Measurements from ENCODE around the gene LBX2.

Gene LBX2

DNA sequence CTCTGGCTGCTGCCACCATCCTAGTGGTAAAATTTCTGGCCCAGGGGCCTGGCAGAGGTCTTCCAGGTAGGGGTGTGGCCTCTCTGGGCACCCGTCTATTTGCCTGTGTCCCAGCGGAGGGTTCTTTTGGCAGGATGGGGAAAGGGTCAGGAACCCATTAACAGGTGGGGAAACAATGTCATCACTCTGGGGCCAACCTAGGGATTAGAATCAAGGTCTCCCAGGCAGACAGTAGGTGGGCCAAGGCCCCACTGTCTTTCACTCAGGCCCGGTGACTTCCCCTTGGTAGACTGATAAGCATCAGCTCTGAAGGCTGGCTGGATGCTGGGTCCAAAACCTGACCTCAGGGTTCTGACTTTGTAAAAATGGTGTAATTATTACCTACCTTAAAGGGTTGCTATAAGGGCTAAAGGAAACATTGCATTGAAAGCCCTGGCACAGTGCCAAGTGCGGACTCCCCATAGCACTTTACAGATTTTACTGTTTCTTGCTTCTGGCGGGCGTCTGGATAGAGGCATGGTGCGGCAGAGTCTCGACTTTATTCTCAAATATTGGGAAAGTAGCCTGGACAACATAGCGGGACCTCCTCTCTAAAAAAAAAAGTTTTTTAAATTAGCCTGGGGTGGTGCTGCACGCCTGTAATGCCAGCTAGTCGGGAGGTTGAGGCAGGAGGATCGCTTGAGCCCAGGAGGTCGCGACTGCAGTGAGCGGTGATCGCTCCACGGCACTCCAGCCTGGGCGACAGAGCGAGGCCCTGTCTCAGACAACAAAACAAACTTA, 2.2 kb downstream of the LBX2 start:
- no peak for DNase-seq (ENCODE audit: low spot score)
- in situ Hi-C loops (cut with MboI; ENCODE audit: low sequenced_read_pairs, unreplicated experiment): loop anchor here (25.0 kb wide), 1 partner anchor 365 kb away; no protein-coding TSS in a partner anchor

DNA sequence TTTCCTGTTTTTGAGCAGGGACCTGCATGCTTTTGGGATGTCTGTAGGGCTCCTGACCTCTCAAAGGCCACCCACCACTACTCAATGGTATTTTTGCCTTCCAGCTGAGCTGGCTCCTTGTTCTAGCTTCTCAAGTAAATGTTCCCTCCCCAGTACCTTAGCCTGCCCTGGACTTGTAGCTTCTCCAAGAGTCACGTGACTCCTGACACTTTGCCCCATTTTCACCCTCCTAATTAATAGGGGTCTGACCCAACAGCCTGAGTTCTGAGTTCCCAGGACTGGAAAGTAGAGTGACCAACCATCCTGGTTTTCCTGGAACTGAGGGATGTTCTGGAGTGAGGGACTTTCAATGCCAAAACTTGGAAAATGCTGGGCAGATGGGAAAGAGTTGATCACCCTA, 4.0 kb downstream of the LBX2 start:
- TF ChIP-seq, protein P1, sequence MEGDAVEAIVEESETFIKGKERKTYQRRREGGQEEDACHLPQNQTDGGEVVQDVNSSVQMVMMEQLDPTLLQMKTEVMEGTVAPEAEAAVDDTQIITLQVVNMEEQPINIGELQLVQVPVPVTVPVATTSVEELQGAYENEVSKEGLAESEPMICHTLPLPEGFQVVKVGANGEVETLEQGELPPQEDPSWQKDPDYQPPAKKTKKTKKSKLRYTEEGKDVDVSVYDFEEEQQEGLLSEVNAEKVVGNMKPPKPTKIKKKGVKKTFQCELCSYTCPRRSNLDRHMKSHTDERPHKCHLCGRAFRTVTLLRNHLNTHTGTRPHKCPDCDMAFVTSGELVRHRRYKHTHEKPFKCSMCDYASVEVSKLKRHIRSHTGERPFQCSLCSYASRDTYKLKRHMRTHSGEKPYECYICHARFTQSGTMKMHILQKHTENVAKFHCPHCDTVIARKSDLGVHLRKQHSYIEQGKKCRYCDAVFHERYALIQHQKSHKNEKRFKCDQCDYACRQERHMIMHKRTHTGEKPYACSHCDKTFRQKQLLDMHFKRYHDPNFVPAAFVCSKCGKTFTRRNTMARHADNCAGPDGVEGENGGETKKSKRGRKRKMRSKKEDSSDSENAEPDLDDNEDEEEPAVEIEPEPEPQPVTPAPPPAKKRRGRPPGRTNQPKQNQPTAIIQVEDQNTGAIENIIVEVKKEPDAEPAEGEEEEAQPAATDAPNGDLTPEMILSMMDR (IDR thresholded peaks at IDR 0.05; ENCODE audit: borderline replicate concordance, control extremely low read depth, extremely low read depth, insufficient read depth, missing control alignments): no peak
- in situ Hi-C loops (cut with MboI; ENCODE audit: low sequenced_read_pairs, unreplicated experiment): loop anchor here (25.0 kb wide), 1 partner anchor 367 kb away; no protein-coding TSS in a partner anchor

More for the DNA sequence above, 2.2 kb downstream of the LBX2 start:
- TF ChIP-seq, protein P1 (IDR thresholded peaks at IDR 0.05; ENCODE audit: borderline replicate concordance, control extremely low read depth, extremely low read depth, insufficient read depth, missing control alignments): no peak

DNA sequence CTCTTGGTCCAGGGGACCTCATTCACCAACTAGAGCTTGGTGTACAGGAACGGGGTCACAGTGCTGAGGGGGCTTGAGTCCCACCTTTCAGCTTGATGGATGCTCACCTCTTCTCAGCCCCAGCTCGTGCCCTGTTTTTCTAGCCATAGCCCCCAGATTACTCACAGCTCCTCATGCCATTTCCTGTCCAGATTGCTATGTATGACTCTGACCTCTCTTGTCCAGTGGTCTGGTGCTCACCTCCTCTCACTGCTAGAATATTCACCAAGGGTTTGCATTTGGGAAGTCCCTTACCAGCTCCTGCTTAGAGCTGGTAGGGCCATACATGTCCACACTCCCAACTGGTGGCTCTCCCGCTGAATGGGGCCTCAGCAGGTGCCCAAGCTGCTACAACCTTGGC, 5.9 kb downstream of the LBX2 start:
- no peak for DNase-seq (ENCODE audit: low spot score)
- TF ChIP-seq, protein P1 (IDR thresholded peaks at IDR 0.05; ENCODE audit: borderline replicate concordance, control extremely low read depth, extremely low read depth, insufficient read depth, missing control alignments): no peak
- in situ Hi-C loops (cut with MboI; ENCODE audit: low sequenced_read_pairs, unreplicated experiment): loop anchor here (25.0 kb wide), 1 partner anchor 369 kb away; no protein-coding TSS in a partner anchor

More for the DNA sequence above, 4.0 kb downstream of the LBX2 start:
- no peak for DNase-seq (ENCODE audit: low spot score)

DNA sequence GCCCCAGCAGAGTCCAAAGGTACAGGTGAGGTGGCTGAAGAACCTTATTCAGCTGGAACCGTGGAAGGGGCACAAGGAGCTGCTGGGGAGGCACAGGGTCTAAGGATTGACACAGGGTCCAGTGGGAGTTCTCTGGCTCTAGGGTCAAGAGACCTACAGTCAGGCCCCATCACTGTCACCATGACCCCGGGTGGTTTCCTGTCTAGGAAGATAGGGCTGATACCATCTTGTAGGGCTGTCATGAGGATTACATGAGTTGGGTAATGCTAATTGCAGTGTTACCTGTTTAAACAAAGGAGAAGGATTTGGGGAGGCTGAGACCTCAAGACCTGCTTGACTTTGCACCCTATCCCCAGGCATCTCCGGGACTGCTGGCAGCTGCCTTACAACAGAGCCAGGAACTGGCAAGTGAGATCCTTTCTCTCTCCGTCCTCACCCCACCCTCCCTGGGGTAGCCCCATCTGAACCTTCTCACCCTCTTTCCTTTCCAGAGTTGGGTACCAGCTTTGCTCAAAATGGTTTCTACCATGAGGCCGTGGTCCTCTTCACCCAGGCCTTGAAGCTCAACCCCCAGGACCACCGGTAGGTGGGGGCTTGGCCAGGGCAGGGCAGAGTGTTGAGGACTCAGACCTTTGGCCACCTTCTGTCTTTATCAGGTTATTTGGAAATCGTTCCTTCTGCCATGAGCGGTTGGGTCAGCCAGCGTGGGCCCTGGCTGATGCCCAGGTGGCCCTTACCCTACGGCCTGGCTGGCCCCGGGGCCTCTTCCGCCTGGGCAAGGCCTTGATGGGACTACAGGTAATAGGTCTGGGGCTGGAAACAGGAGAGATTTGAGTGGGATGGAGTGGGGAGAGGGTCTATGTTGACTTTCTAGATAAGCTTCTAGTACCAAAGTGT, 7.5 kb downstream of the LBX2 start:
- TF ChIP-seq, protein P1 (IDR thresholded peaks at IDR 0.05; ENCODE audit: borderline replicate concordance, control extremely low read depth, extremely low read depth, insufficient read depth, missing control alignments): no peak
- no peak for DNase-seq (ENCODE audit: low spot score)
- in situ Hi-C loops (cut with MboI; ENCODE audit: low sequenced_read_pairs, unreplicated experiment): loop anchor here (25.0 kb wide), 1 partner anchor 370 kb away; no protein-coding TSS in a partner anchor

DNA sequence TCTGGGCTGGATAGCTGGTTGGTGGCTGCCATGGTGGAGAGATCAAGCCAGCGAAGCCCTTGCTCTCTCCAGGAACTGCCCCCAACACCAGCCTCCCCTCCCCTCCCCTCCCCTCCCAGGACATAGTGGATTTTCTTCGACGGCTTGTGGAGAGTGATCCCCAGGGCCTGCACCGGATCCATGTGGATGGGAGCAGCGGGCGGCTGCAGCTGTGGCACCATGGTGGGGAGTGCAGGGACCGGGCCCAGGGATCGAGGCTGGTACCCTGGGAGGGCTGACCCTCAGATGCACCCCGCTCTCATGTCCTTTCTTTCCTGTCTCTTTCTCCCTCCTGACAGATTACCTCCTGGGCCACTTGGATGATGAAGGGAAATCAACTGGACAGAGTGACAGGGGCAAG, 9.5 kb downstream of the LBX2 start:
- in situ Hi-C loops (cut with MboI; ENCODE audit: low sequenced_read_pairs, unreplicated experiment): loop anchor here (10.0 to 25.0 kb wide), 2 partner anchors 105 to 372 kb away; no protein-coding TSS in a partner anchor
- no peak for DNase-seq (ENCODE audit: low spot score)
- TF ChIP-seq, protein P1 (IDR thresholded peaks at IDR 0.05; ENCODE audit: borderline replicate concordance, control extremely low read depth, extremely low read depth, insufficient read depth, missing control alignments): no peak
